Neural progenitor cell (in vitro differentiated cells): ENCODE results near the gene RAMAC. TPM values are rescaled to one million over a fixed set of nuclear protein-coding genes. Genes with fewer than 3 reads are reported as not detected.

Experiments
- DNase-seq: peaks from one replicate; pipeline ENCODE4 v3.0.0-alpha.2; 2016; ENCODE audit warnings: low spot score
- H2AFZ ChIP-seq: fragments of 200-600 bp; sonication (generic); replicated peaks from 2 replicates; pipeline ENCODE4 v1.6.1; 2016; ENCODE audit warnings: antibody characterized with exemption
- H3F3A ChIP-seq: fragments of 200-600 bp; sonication (generic); 2 replicates; pipeline ENCODE4 v1.6.1; 2016; ENCODE audit warnings: antibody characterized with exemption, low read depth
- H3K27ac ChIP-seq: fragments of 200-600 bp; sonication (generic); 2 replicates; pipeline ENCODE4 v1.5.1; 2016; ENCODE audit warnings: mild to moderate bottlenecking
- H3K27me3 ChIP-seq: fragments of 200-600 bp; sonication (generic); 2 replicates; pipeline ENCODE4 v1.6.1; 2016; ENCODE audit warnings: mild to moderate bottlenecking, moderate library complexity
- H3K36me3 ChIP-seq: fragments of 200-600 bp; sonication (generic); 2 replicates; pipeline ENCODE4 v1.5.1; 2016
- H3K4me1 ChIP-seq: fragments of 200-600 bp; sonication (generic); 2 replicates; pipeline ENCODE4 v1.6.1; 2016; ENCODE audit warnings: mixed run types
- H3K4me2 ChIP-seq: fragments of 200-600 bp; sonication (generic); 2 replicates; pipeline ENCODE4 v1.6.1; 2016
- H3K4me3 ChIP-seq: fragments of 200-600 bp; sonication (generic); 2 replicates; pipeline ENCODE4 v1.5.1; 2016
- H3K79me2 ChIP-seq: fragments of 200-600 bp; sonication (generic); 2 replicates; pipeline ENCODE4 v1.6.1; 2016; ENCODE audit warnings: low read depth
- H3K9ac ChIP-seq: fragments of 200-600 bp; sonication (generic); 2 replicates; pipeline ENCODE4 v1.6.1; 2016
- H3K9me3 ChIP-seq: fragments of 200-600 bp; sonication (generic); 2 replicates; pipeline ENCODE4 v1.5.1; 2016; ENCODE audit warnings: low read depth
- H4K20me1 ChIP-seq: fragments of 200-600 bp; sonication (generic); 2 replicates; pipeline ENCODE4 v1.6.1; 2016; ENCODE audit warnings: low read depth
- H3K27ac Mint-ChIP-seq: 3 replicates; pipeline ENCODE4 v1.8.0; 2021; ENCODE audit warnings: mixed read lengths
- H3K27me3 Mint-ChIP-seq: 2 replicates; pipeline ENCODE4 v1.8.0; 2022; ENCODE audit warnings: low read depth, mild to moderate bottlenecking, inconsistent platforms, moderate library complexity, mixed read lengths; ENCODE audit not compliant: insufficient read depth
- H3K36me3 Mint-ChIP-seq: 3 replicates; pipeline ENCODE4 v1.8.0; 2021; ENCODE audit warnings: mixed read lengths
- H3K4me1 Mint-ChIP-seq: 3 replicates; pipeline ENCODE4 v1.8.0; 2021; ENCODE audit warnings: mixed read lengths
- H3K4me3 Mint-ChIP-seq: 3 replicates; pipeline ENCODE4 v1.8.0; 2021; ENCODE audit warnings: mild to moderate bottlenecking, moderate library complexity, mixed read lengths
- H3K9me3 Mint-ChIP-seq: 3 replicates; pipeline ENCODE4 v1.8.0; 2020; ENCODE audit warnings: mixed read lengths
- EZH2 ChIP-seq: fragments of 200-600 bp; sonication (generic); IDR thresholded peaks from 2 replicates; pipeline ENCODE4 v1.6.1; 2017; ENCODE audit warnings: antibody characterized with exemption, mild to moderate bottlenecking, moderate library complexity
- EZH2phosphoT487 ChIP-seq: fragments of 200-600 bp; sonication (generic); IDR thresholded peaks from 2 replicates; pipeline ENCODE4 v1.6.1; 2017; ENCODE audit warnings: antibody characterized with exemption
- total RNA-seq: library from RNA; depleted of rRNA; stranded (reverse); fragments of >200 nt; gene quantifications from 2 replicates; pipeline ENCODE4 v1.2.3, GENCODE V29; 2015; ENCODE audit warnings: low replicate concordance
- TF ChIP-seq, protein P1 (sequence below): fragments of 200-600 bp; sonication (generic); IDR thresholded peaks from 2 replicates; pipeline ENCODE4 v1.5.1; 2017; ENCODE audit warnings: antibody characterized with exemption, mild to moderate bottlenecking

The RAMAC gene
- total RNA-seq, 1 donor from 2014 or later = 50.6 TPM

DNA sequence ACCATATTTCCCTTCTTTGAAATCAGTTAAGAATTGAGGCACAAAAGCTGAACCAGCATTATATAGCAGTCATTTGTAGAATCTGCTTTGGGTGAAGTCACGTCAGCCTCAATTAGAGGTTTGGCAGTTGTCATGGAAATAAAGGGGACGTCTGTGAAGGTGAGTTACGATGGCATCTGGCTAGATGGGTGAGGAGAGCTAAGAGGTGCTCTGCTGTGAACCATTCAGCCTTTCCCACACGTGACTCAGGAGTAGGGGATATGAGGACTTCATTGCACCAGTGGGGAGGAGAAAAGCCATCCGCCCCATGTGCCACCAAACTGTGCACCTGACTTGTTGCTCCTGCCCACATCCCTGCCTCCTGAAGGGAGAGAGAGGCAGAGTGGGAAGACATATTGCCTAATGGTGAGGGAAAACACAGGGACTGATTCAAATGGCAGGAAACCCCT is 28.2 kb downstream of the RAMAC start:
- Histone ChIP-seq H3K27ac (no peak overlapping the region), H3K4me1 (peaks cover 14% of the 10 kb centered on the region), H3K4me2 (no peak overlapping the region), H3F3A (peaks cover 4% of the 10 kb centered on the region), H2AFZ (no peak overlapping the region), H3K27me3 (no peaks in the 10 kb centered on the region), H4K20me1 (peaks cover 6% of the 10 kb centered on the region), H3K9ac (no peak overlapping the region), H3K9me3 (no peaks in the 10 kb centered on the region), H3K4me3 (no peak overlapping the region), H3K79me2 (peaks cover 29% of the 10 kb centered on the region), H3K36me3 (peaks cover 14% of the 10 kb centered on the region)
- no peaks in the 10 kb centered on the region for H3K9me3 Mint-ChIP-seq
- no peaks in the 10 kb centered on the region for H3K27me3 Mint-ChIP-seq
- TF ChIP-seq EZH2 = no peak
- TF ChIP-seq EZH2phosphoT487 = no peak
- TF ChIP-seq, protein P1, sequence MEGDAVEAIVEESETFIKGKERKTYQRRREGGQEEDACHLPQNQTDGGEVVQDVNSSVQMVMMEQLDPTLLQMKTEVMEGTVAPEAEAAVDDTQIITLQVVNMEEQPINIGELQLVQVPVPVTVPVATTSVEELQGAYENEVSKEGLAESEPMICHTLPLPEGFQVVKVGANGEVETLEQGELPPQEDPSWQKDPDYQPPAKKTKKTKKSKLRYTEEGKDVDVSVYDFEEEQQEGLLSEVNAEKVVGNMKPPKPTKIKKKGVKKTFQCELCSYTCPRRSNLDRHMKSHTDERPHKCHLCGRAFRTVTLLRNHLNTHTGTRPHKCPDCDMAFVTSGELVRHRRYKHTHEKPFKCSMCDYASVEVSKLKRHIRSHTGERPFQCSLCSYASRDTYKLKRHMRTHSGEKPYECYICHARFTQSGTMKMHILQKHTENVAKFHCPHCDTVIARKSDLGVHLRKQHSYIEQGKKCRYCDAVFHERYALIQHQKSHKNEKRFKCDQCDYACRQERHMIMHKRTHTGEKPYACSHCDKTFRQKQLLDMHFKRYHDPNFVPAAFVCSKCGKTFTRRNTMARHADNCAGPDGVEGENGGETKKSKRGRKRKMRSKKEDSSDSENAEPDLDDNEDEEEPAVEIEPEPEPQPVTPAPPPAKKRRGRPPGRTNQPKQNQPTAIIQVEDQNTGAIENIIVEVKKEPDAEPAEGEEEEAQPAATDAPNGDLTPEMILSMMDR = no peak
- DNase-seq = no peak
- H3K27ac Mint-ChIP-seq = no peak overlapping the region
- peaks cover 28% of the 10 kb centered on the region for H3K4me1 Mint-ChIP-seq
- no peak overlapping the region for H3K4me3 Mint-ChIP-seq
- H3K36me3 Mint-ChIP-seq = peaks cover 10% of the 10 kb centered on the region

DNA sequence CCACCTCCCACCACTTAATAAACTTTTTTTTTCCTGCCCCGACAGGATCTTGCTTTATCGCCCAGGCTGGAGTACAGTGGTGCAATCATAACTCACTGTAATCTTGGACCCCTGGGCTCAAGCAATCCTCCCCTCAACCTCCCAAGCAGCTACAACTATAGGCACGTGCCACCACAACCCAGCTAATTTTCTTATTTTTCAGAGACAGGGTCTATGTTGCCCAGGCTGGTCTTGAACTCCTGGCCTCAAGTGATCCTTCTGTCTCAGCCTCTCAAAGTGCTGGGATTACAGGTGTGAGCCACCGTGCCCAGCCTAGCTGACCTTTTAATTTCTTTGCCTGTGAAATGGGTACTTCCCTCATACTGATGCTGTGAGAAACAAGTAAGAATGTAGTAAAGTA is 29.4 kb downstream of the RAMAC start:
- H3K4me2 ChIP-seq = no peak overlapping the region
- TF ChIP-seq EZH2phosphoT487 (no peak), EZH2 (no peak)
- TF ChIP-seq, protein P1 = no peak
- peaks cover 17% of the 10 kb centered on the region for H3K79me2 ChIP-seq
- no peak overlapping the region for H3K27ac ChIP-seq
- Mint-ChIP-seq H3K4me3 (no peak overlapping the region), H3K9me3 (no peaks in the 10 kb centered on the region), H3K36me3 (peaks cover 10% of the 10 kb centered on the region), H3K4me1 (peaks cover 26% of the 10 kb centered on the region), H3K27me3 (no peaks in the 10 kb centered on the region), H3K27ac (no peak overlapping the region)
- no peaks in the 10 kb centered on the region for H3K27me3 ChIP-seq
- no peak for DNase-seq
- H2AFZ ChIP-seq = no peak overlapping the region
- peaks cover under 1% of the 10 kb centered on the region for H4K20me1 ChIP-seq
- no peak overlapping the region for H3K4me3 ChIP-seq
- peaks cover 10% of the 10 kb centered on the region for H3K36me3 ChIP-seq
- H3K4me1 ChIP-seq = peaks cover 12% of the 10 kb centered on the region
- no peaks in the 10 kb centered on the region for H3K9me3 ChIP-seq
- H3K9ac ChIP-seq = no peak overlapping the region
- peaks cover 4% of the 10 kb centered on the region for H3F3A ChIP-seq

DNA sequence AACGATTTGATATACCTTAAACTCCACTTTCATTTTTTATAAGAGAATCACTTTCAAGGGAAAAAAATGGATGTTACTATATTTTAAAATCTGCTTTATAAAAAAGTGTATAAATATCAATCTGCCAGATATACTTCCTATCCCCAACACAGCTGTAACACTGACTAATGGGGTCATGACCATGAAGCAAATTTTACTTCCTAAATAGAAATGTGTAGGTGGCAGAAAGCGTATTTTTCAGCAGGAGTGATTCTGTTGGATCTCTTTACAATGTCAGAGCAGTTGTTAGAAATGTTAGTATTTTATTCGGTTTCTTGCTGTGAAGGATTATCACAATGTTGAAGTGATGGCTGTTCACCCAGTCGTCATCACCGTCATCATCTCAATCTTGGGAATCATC is 30.9 kb downstream of the RAMAC start:
- DNase-seq = no peak
- H3K79me2 ChIP-seq = peaks cover 10% of the 10 kb centered on the region
- peaks cover 6% of the 10 kb centered on the region for H3K4me1 ChIP-seq
- no peak overlapping the region for H3K4me3 ChIP-seq
- no peak overlapping the region for H3K4me2 ChIP-seq
- H4K20me1 ChIP-seq = no peaks in the 10 kb centered on the region
- Mint-ChIP-seq H3K36me3 (peaks cover 11% of the 10 kb centered on the region), H3K4me1 (peaks cover 17% of the 10 kb centered on the region), H3K4me3 (no peak overlapping the region), H3K27ac (no peak overlapping the region), H3K9me3 (no peaks in the 10 kb centered on the region), H3K27me3 (no peaks in the 10 kb centered on the region)
- no peaks in the 10 kb centered on the region for H3K9me3 ChIP-seq
- H2AFZ ChIP-seq = no peak overlapping the region
- no peak overlapping the region for H3K9ac ChIP-seq
- H3K27me3 ChIP-seq = no peaks in the 10 kb centered on the region
- no peak overlapping the region for H3K27ac ChIP-seq
- peaks cover 9% of the 10 kb centered on the region for H3F3A ChIP-seq
- TF ChIP-seq, protein P1 = no peak
- TF ChIP-seq EZH2 (no peak), EZH2phosphoT487 (no peak)
- peaks cover 17% of the 10 kb centered on the region for H3K36me3 ChIP-seq
